PFSK-1 (cell line): Measurements from ENCODE around the gene KRTAP10-5. TPM values are rescaled to one million over a fixed set of nuclear protein-coding genes. Genes with fewer than 3 reads are reported as not detected.
"Not testable (repeated sequence)": the region's sequence is repeated elsewhere in the genome, so short reads cannot be mapped to it uniquely, and the experiment has no call there.

Experiments used
- FOXP2 ChIP-seq: optimal IDR thresholded peaks from 2 replicates; pipeline ENCODE3; 2011; ENCODE audit warnings: borderline replicate concordance, control low read depth, inconsistent platforms; ENCODE audit not compliant: insufficient read depth; ENCODE audit errors: extremely low read length, extremely low read depth
- POLR2AphosphoS5 ChIP-seq: IDR thresholded peaks from 2 replicates; pipeline ENCODE4 v1.6.1; 2012; ENCODE audit warnings: low read depth, mild to moderate bottlenecking, control low read depth, low read length, moderate library complexity
- REST ChIP-seq, 2 experiments: IDR thresholded peaks; 2 replicates each; pipeline versions ENCODE4 v1.6.1 to v1.8.0; 2011 to 2012; ENCODE audit warnings: low read depth in 2 of 2, low read length in 2 of 2, control low read depth in 1 of 2, inconsistent platforms in 1 of 2, mild to moderate bottlenecking in 1 of 2, moderate library complexity in 1 of 2; ENCODE audit not compliant: insufficient read depth in 1 of 2
- SIN3A ChIP-seq: IDR thresholded peaks from 2 replicates; pipeline ENCODE4 v1.6.1; 2012; ENCODE audit warnings: mild to moderate bottlenecking, low read length, moderate library complexity, borderline replicate concordance; ENCODE audit not compliant: insufficient read depth
- TAF1 ChIP-seq: IDR thresholded peaks from 2 replicates; pipeline ENCODE4 v1.6.1; 2012; ENCODE audit warnings: low read length, control low read depth, borderline replicate concordance; ENCODE audit not compliant: insufficient read depth
- polyA plus RNA-seq: library from polyadenylated mRNA; unstranded; fragments of >200 nt; gene quantifications from one replicate; pipeline ENCODE4 v1.2.1, GENCODE V29; 2012; ENCODE audit warnings: low read depth, missing spikeins; ENCODE audit not compliant: insufficient read length

KRTAP10-5 gene
- polyA plus RNA-seq: not detected

DNA sequence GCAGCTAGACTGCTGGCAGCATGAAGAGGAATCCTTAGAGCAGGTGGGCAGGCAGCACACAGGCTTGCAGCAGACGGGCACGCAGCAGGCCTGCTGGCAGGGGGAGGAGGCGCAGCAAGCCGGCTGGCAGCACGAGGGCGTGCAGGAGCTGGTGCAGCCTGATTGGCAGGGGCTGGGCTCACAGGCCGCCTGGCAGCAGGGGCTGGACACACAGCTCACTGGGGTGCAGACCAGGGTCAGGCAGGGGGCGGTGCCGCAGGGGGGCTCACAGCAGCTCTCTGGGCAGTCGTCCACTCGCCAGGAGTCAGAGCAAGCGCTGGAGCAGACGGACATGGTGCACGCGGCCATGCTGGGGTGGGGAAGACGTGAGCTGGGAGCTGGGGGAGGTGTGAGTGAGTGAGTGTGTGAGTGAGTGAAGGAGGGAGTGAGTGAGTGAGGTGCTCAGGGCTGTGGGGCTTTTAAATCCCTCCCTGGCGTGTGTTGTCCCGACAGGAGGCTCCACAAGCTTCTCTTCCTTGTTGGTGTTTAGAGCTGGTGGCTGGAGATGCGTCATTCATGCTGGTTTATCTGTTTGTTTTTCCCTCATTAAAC is at the start of gene KRTAP10-5:
Gene KRTAP10-5, minus strand, starts transcription at position 374 of the 591 bp plus-strand sequence. Its CDS starts 26 bp downstream, at position 348.
- TF ChIP-seq TAF1; POLR2AphosphoS5; REST (IDR thresholded peaks at IDR 0.05; ENCODE audit: insufficient read depth in 1 of 2, low read depth in 2 of 2, low read length in 2 of 2): not testable (repeated sequence)

- TF ChIP-seq REST (IDR thresholded peaks at IDR 0.05; ENCODE audit: insufficient read depth in 1 of 2, low read depth in 2 of 2, low read length in 2 of 2): no peak
- TF ChIP-seq TAF1: no peak
- no peak for TF ChIP-seq POLR2AphosphoS5
Observed at GRCh38 chr21:44628707-44629391, 48.4 kb upstream of the KRTAP10-5 start.

DNA sequence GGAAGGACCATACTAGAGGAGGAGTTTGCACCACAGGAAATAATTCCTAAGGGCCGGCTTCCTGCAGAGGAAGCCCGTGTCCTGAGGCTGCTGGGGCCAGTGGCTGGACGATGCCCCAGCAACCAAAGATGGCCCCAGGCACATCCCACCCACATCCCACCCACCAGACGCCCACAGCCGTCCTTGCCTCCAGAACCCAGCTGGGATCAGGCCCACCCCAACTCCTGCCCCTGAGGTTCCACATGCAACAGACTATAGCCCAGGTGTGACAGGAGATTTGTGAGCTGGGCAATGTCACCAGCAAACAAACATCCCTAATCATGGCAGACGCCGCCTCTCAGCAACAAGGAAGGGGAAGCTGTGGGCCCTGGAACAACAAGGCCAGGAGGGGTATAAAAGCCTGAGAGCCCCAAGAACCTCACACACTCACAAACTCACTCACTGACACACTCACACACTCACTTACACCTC is 46.3 kb upstream of the KRTAP10-5 start, which contains the start of gene KRTAP10-9:
Gene KRTAP10-9, plus strand, starts transcription at position 421 of the 471 bp plus-strand sequence. CDS start 79 bp downstream, outside the sequence.
- TF ChIP-seq REST (IDR thresholded peaks at IDR 0.05; ENCODE audit: insufficient read depth in 1 of 2, low read depth in 2 of 2, low read length in 2 of 2): no peak

DNA sequence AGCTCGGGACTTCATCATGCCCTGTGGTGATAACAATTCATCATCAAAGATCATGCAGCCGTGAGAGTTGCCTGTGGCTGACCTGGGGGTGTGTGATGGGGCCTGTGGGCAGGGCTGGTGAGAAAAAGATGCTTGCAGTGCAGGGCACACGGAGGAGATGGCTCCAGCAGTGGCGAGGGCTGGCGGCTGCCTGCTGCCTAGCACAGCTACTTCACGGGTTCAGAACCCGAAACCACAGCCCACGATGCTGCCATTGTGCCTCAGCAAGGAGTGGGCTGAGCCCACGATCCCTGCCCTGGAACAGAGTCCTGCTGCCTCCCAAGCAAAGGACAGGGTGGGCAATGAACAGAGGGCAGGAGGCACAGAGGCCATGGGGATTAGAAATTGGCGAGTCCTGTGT is 45.9 kb upstream of the KRTAP10-5 start:
- TF ChIP-seq POLR2AphosphoS5 (no peak), SIN3A (no peak), FOXP2 (no peak), REST (IDR thresholded peaks at IDR 0.05; ENCODE audit: insufficient read depth in 1 of 2, low read depth in 2 of 2, low read length in 2 of 2) (no peak)

GRCh38 chr21:44625756-44626155 is 45.4 kb upstream of the KRTAP10-5 start:
- TF ChIP-seq POLR2AphosphoS5 (no peak), TAF1 (no peak), REST (IDR thresholded peaks at IDR 0.05; ENCODE audit: insufficient read depth in 1 of 2, low read depth in 2 of 2, low read length in 2 of 2) (no peak), FOXP2 (no peak), SIN3A (no peak)
